ENCODE results near the gene RSRC1.

DNA sequence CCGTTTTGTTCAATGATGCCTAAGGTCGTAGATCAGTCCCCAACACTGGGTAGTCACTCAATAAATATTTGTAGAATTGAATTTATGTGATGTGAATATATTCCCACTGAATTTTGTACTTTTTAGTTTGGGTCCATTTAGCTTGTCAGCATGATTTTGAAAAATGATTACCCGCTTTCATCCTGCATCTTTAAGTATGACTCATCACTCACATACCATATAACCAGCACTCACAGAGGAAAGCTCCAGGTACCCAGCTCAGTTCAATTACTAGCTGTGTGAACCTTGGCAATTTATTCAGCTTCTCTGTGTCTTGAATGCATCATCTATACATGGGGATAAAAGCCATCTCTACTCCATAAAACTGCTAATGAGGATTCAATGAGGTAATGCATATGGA is 458.9 kb downstream of the RSRC1 start:
- no peak for TF ChIP-seq POLR2AphosphoS5 (IDR thresholded peaks at IDR 0.05; ENCODE audit: low read depth, low read length)
- no peak for TF ChIP-seq POLR2A (IDR thresholded peaks at IDR 0.05; ENCODE audit: low read depth, low read length)
- TF ChIP-seq SPI1 (IDR thresholded peaks at IDR 0.05; ENCODE audit: low read depth, low read length): no peak
- no peak for TF ChIP-seq PAX5 (IDR thresholded peaks at IDR 0.05; ENCODE audit: insufficient read depth, low read length, severe bottlenecking)
- TF ChIP-seq TAF1 (IDR thresholded peaks at IDR 0.05; ENCODE audit: low read depth, low read length): no peak
- no peak for TF ChIP-seq POU2F2 (IDR thresholded peaks at IDR 0.05; ENCODE audit: low read depth, low read length)
